GM19043 (cell line): ENCODE data around the gene EID1.
"Not testable (repeated sequence)": the region's sequence is repeated elsewhere in the genome, so short reads cannot be mapped to it uniquely, and the experiment has no call there.

ENCODE experiments used
- ATAC-seq: cut with Tn5 transposase; IDR thresholded peaks from one replicate; pipeline ENCODE4 v1.9.1; 2021; ENCODE audit warnings: low read depth; ENCODE audit not compliant: unreplicated experiment

The EID1 gene

GRCh38 chr15:48905216-48905615 lies 27.3 kb downstream of the EID1 start:
- no peak for ATAC-seq

GRCh38 chr15:48905847-48906246 lies 27.9 kb downstream of the EID1 start:
- ATAC-seq = no peak

GRCh38 chr15:48909313-48909712 lies 31.4 kb downstream of the EID1 start:
- ATAC-seq = not testable (repeated sequence)

GRCh38 chr15:48910554-48910953 lies 32.6 kb downstream of the EID1 start:
- not testable (repeated sequence) for ATAC-seq

- no peak for ATAC-seq
These were observed 35.2 kb downstream of the EID1 start for GRCh38 chr15:48913141-48913540.

- ATAC-seq = no peak
These were observed 36.8 kb downstream of the EID1 start for GRCh38 chr15:48914717-48915116.

GRCh38 chr15:48915861-48916260 lies 37.9 kb downstream of the EID1 start:
- ATAC-seq = no peak

GRCh38 chr15:48916721-48917120 lies 38.8 kb downstream of the EID1 start:
- ATAC-seq = no peak

- no peak for ATAC-seq
These were observed 44.1 kb downstream of the EID1 start for GRCh38 chr15:48922046-48922445.

- no peak for ATAC-seq
These were observed 46.8 kb downstream of the EID1 start for GRCh38 chr15:48924528-48925393.

GRCh38 chr15:48925714-48926223 lies 47.8 kb downstream of the EID1 start:
- ATAC-seq = no peak

- ATAC-seq = no peak
These were observed 51.1 kb downstream of the EID1 start for GRCh38 chr15:48928877-48929538.

- no peak for ATAC-seq
These were observed 51.7 kb downstream of the EID1 start for GRCh38 chr15:48929661-48930060.
